HFFc6 (cell line): ENCODE measurements around the gene NTN1. TPM values are rescaled to one million over a fixed set of nuclear protein-coding genes. Genes with fewer than 3 reads are reported as not detected.

Experiments used
- DNase-seq: peaks from one replicate; pipeline ENCODE4 v3.0.0-alpha.2; 2018
- H3K27ac Mint-ChIP-seq: 2 replicates; pipeline ENCODE4 v1.8.0; 2020; ENCODE audit warnings: mild to moderate bottlenecking, mixed read lengths
- H3K27me3 Mint-ChIP-seq: 2 replicates; pipeline ENCODE4 v1.8.0; 2021; ENCODE audit warnings: mild to moderate bottlenecking, moderate library complexity, mixed read lengths; ENCODE audit not compliant: insufficient read depth
- H3K36me3 Mint-ChIP-seq: 2 replicates; pipeline ENCODE4 v1.8.0; 2021; ENCODE audit warnings: low read depth, mixed read lengths
- H3K4me1 Mint-ChIP-seq: 2 replicates; pipeline ENCODE4 v1.8.0; 2020; ENCODE audit warnings: low read depth, mixed read lengths
- H3K4me3 Mint-ChIP-seq: 2 replicates; pipeline ENCODE4 v1.8.0; 2020; ENCODE audit warnings: mild to moderate bottlenecking, moderate library complexity, mixed read lengths
- H3K9me3 Mint-ChIP-seq: 2 replicates; pipeline ENCODE4 v1.8.0; 2020; ENCODE audit warnings: mild to moderate bottlenecking, mixed read lengths
- total RNA-seq, 6 experiments: library from RNA; stranded (reverse); fragmentation: NEBNext Ultra II Directional; extraction: Animal tissue kit (Norgen Biotek cat#: 25700); gene quantifications; 2 replicates in 1 of 6; 3 replicates in 5 of 6; pipeline ENCODE4 v1.2.3, GENCODE V29; 2021
- TF ChIP-seq, protein P1 (sequence below): fragments of 200-600 bp; sonication (generic); IDR thresholded peaks from 2 replicates; pipeline ENCODE4 v1.5.0; 2021; ENCODE audit warnings: antibody characterized with exemption, mild to moderate bottlenecking

NTN1 gene
- total RNA-seq, 6 experiments from 2014 or later = not detected

DNA sequence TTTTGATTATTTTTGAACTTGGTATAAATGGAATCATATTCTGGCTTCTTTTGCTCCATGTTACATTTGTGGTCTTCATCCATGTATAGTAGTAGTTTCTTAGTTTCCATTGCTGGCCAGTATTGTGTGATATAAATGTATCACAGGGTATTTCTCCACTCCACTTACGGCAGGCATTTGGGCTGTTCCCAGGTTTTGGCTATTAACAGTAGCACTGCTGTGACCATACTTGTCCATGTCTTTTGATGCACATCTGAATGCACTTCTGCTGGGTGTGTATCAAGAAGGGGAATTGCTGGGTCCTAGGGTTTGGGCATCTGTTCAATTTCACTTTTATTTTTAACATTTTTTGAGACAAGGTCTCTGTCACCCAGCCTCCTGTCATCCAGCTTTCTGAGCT lies 13.9 kb downstream of the NTN1 start:
- H3K27ac Mint-ChIP-seq = no peak overlapping the region
- H3K27me3 Mint-ChIP-seq = peaks cover 6% of the 10 kb centered on the region
- no peaks in the 10 kb centered on the region for H3K4me1 Mint-ChIP-seq
- no peak overlapping the region for H3K4me3 Mint-ChIP-seq
- H3K36me3 Mint-ChIP-seq = no peaks in the 10 kb centered on the region
- peaks cover 24% of the 10 kb centered on the region for H3K9me3 Mint-ChIP-seq
- TF ChIP-seq, protein P1, sequence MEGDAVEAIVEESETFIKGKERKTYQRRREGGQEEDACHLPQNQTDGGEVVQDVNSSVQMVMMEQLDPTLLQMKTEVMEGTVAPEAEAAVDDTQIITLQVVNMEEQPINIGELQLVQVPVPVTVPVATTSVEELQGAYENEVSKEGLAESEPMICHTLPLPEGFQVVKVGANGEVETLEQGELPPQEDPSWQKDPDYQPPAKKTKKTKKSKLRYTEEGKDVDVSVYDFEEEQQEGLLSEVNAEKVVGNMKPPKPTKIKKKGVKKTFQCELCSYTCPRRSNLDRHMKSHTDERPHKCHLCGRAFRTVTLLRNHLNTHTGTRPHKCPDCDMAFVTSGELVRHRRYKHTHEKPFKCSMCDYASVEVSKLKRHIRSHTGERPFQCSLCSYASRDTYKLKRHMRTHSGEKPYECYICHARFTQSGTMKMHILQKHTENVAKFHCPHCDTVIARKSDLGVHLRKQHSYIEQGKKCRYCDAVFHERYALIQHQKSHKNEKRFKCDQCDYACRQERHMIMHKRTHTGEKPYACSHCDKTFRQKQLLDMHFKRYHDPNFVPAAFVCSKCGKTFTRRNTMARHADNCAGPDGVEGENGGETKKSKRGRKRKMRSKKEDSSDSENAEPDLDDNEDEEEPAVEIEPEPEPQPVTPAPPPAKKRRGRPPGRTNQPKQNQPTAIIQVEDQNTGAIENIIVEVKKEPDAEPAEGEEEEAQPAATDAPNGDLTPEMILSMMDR = no peak
- no peak for DNase-seq

DNA sequence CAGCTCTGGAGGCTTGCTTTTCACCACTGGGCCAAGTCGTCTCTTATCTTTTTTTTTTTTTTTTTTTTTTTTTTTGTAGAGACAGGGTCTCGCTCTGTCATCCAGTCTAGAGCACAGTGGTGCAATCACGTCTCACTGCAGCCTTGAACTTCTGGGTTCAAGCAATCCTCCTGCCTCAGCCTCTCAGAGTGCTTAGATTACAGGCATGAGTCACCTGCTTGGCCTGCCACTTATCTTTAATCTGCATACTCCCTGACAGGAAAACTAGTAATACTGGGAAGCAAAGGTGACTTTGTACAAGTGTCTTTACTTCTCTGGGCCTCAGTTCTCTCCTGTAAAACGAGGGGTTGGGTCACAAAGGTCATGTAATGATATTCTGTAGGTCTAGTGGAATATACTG lies 15.0 kb downstream of the NTN1 start:
- DNase-seq = no peak
- Mint-ChIP-seq H3K27me3 (peaks cover 5% of the 10 kb centered on the region), H3K4me1 (no peaks in the 10 kb centered on the region), H3K9me3 (peaks cover 29% of the 10 kb centered on the region), H3K27ac (no peak overlapping the region), H3K4me3 (no peak overlapping the region), H3K36me3 (no peaks in the 10 kb centered on the region)
- TF ChIP-seq, protein P1 = no peak

DNA sequence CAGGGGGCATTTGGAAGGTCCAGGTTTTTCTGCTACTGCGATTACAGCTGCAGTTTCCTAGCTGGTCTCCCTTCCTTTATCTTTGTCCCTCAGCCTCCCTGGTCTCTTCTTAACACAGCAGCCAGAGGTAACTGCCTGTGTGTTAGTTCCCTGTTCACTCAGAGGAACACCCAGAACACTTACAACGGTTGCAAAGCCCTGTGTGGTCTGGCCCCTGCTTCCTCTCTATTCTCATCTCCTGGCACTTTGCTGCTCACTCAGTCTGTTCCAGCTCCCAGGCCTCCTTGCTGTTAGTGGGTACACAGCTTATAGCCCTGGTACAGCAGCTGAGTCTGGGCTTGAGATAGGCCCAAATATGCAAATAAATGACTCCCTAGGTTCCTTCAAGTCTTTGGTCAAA lies 16.4 kb downstream of the NTN1 start:
- no peak for DNase-seq

DNA sequence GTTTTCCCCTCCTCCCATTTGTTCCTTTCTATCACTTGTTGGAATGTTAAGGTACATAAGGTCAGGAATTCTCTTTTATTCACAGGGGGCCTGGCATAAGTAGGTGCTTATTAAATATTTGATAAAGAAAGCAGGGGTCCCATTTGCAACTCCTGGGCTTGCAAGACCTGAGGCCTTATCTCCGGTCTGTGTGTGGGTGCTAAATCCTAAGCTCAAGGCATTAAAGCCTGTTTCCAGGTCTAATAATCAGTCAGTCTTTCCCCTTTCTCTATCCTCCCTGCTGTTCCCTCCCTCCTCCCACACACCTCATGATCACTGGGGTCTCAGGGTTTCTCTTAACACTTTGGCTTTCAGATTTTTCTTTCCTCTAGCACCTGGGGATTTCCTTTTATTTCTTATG lies 17.1 kb downstream of the NTN1 start:
- Mint-ChIP-seq H3K4me3 (no peak overlapping the region), H3K27me3 (no peaks in the 10 kb centered on the region), H3K4me1 (no peaks in the 10 kb centered on the region), H3K9me3 (peaks cover 31% of the 10 kb centered on the region), H3K27ac (no peak overlapping the region), H3K36me3 (no peaks in the 10 kb centered on the region)
- TF ChIP-seq, protein P1 = no peak
- no peak for DNase-seq

More for the DNA sequence above, 16.4 kb downstream of the NTN1 start:
- H3K27ac Mint-ChIP-seq = no peak overlapping the region
- peaks cover 30% of the 10 kb centered on the region for H3K9me3 Mint-ChIP-seq
- H3K27me3 Mint-ChIP-seq = no peaks in the 10 kb centered on the region
- H3K4me3 Mint-ChIP-seq = no peak overlapping the region
- H3K36me3 Mint-ChIP-seq = no peaks in the 10 kb centered on the region
- H3K4me1 Mint-ChIP-seq = no peaks in the 10 kb centered on the region
- TF ChIP-seq, protein P1 = no peak

DNA sequence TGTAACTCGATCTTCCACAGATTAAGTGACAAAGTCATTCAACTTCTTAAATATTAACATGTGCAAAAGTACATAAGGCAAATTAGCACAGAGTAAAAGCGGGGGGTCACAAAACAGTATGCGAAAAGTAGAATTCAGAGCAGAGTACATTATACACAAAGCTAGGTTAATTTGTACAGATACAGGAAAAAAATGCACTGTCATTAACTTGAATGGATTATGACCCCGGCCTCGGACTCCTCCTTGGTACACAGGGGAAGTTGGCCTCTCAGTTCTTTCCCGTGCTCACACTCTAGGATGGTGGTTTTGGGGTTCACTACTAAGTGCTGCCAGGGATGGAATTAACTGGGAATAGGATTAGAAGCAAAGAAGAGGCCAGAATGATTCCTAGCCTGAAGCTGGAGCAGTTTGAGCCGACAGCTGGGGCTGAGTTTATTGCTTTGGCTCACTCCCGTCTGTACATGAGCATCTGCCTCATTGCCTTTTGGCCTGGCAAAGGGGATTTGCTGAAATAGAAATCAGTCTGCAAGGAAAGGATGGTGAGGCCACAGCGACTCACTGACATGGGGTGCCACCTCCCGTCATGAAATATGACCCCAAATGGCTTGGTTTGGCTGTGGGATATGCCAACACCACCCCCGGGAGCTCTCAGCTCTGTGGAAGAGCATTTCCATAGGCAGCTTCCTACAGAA lies 23.6 kb downstream of the NTN1 start:
- TF ChIP-seq, protein P1 = no peak
- no peak overlapping the region for H3K4me3 Mint-ChIP-seq
- H3K4me1 Mint-ChIP-seq = no peaks in the 10 kb centered on the region
- DNase-seq = no peak
- no peak overlapping the region for H3K27ac Mint-ChIP-seq
- H3K9me3 Mint-ChIP-seq = peaks cover 41% of the 10 kb centered on the region
- no peaks in the 10 kb centered on the region; the same call in none of the 2 replicates for H3K27me3 Mint-ChIP-seq
- H3K36me3 Mint-ChIP-seq = no peaks in the 10 kb centered on the region
